NCI-H446 (cell line): ENCODE results near the gene TMBIM6.

Experiments
- DNase-seq, 2 experiments: peaks; one replicate each; lab custom pipeline; 2025; lab: John Stamatoyannopoulos, UW

Gene TMBIM6

GRCh38 chr12:49798248-49798647 lies 56.9 kb downstream of the TMBIM6 start:
- DNase-seq, result no peak

- no peak for DNase-seq
These were observed 57.6 kb downstream of the TMBIM6 start for GRCh38 chr12:49798934-49799333.

GRCh38 chr12:49800421-49801140 lies 59.2 kb downstream of the TMBIM6 start:
- no peak for DNase-seq

GRCh38 chr12:49801141-49802063 lies 60.0 kb downstream of the TMBIM6 start:
- no peak for DNase-seq

- DNase-seq, result no peak
These were observed 62.5 kb downstream of the TMBIM6 start for GRCh38 chr12:49803693-49804450.

- no peak for DNase-seq
These were observed 63.5 kb downstream of the TMBIM6 start for GRCh38 chr12:49804821-49805220.

GRCh38 chr12:49805409-49805808 lies 64.1 kb downstream of the TMBIM6 start:
- DNase-seq, result no peak

- no peak for DNase-seq
These were observed 65.0 kb downstream of the TMBIM6 start for GRCh38 chr12:49806321-49806813.

- DNase-seq, result no peak
These were observed 65.5 kb downstream of the TMBIM6 start for GRCh38 chr12:49806877-49807276.

GRCh38 chr12:49807991-49808580 lies 66.7 kb downstream of the TMBIM6 start:
- no peak for DNase-seq

GRCh38 chr12:49808686-49809380 lies 67.5 kb downstream of the TMBIM6 start:
- no peak for DNase-seq

- no peak for DNase-seq
These were observed 68.1 kb downstream of the TMBIM6 start for GRCh38 chr12:49809381-49809905.

- DNase-seq, result no peak
These were observed 68.6 kb downstream of the TMBIM6 start for GRCh38 chr12:49809906-49810389.

- no peak for DNase-seq
These were observed 69.8 kb downstream of the TMBIM6 start for GRCh38 chr12:49811136-49811535.

GRCh38 chr12:49811961-49812401 lies 70.6 kb downstream of the TMBIM6 start:
- DNase-seq, result no peak

- no peak for DNase-seq
These were observed 71.8 kb downstream of the TMBIM6 start for GRCh38 chr12:49813131-49813530.
